ENCODE results near the gene TMC6.

GRCh38 chr17:78134899-78135385 lies 6.4 kb upstream of the TMC6 start:
- TF ChIP-seq CTCF (conservative IDR thresholded peaks at IDR 0.05; ENCODE audit: low read length), result no peak
- TF ChIP-seq EZH2phosphoT487 (IDR thresholded peaks at IDR 0.05; ENCODE audit: borderline replicate concordance), result no peak

All from Loucy (cell line).